AG09309 (cell line): ENCODE data around the gene ANKS1A.

Source experiments
- DNase-seq: peaks from one replicate; pipeline ENCODE4 v3.0.0-alpha.2; 2010; ENCODE audit warnings: low read depth
- H3K4me3 ChIP-seq: 2 replicates; pipeline ENCODE4 v1.5.1; 2011; ENCODE audit warnings: mild to moderate bottlenecking, low read depth, low read length, moderate library complexity; ENCODE audit not compliant: control insufficient read depth
- CTCF ChIP-seq: IDR thresholded peaks from 2 replicates; pipeline ENCODE4 v1.5.1; 2011; ENCODE audit warnings: mild to moderate bottlenecking, low read depth, low read length, inconsistent platforms; ENCODE audit not compliant: insufficient read depth, control insufficient read depth; ENCODE audit errors: missing control alignments

The ANKS1A gene

GRCh38 chr6:35069262-35069661 lies 180.2 kb downstream of the ANKS1A start:
- H3K4me3 ChIP-seq = no peak overlapping the region
- DNase-seq = no peak
- TF ChIP-seq CTCF = no peak

GRCh38 chr6:35070111-35070510 lies 181.1 kb downstream of the ANKS1A start:
- no peak for DNase-seq
- no peak overlapping the region for H3K4me3 ChIP-seq
- no peak for TF ChIP-seq CTCF

GRCh38 chr6:35071347-35071994 lies 182.4 kb downstream of the ANKS1A start:
- no peak overlapping the region for H3K4me3 ChIP-seq
- no peak for TF ChIP-seq CTCF
- DNase-seq = no peak

- no peak overlapping the region for H3K4me3 ChIP-seq
- TF ChIP-seq CTCF = no peak
- no peak for DNase-seq
Observed at GRCh38 chr6:35072051-35072697, 183.1 kb downstream of the ANKS1A start.

GRCh38 chr6:35072698-35073055 lies 183.6 kb downstream of the ANKS1A start:
- H3K4me3 ChIP-seq = no peak overlapping the region
- TF ChIP-seq CTCF = no peak
- DNase-seq = no peak

GRCh38 chr6:35073211-35073610 lies 184.2 kb downstream of the ANKS1A start:
- H3K4me3 ChIP-seq = no peak overlapping the region
- DNase-seq = no peak
- TF ChIP-seq CTCF = no peak
